H9 (cell line): ENCODE results near the gene PGF. TPM values are rescaled to one million over a fixed set of nuclear protein-coding genes. Genes with fewer than 3 reads are reported as not detected.

Experiments used
- DNase-seq: peaks from one replicate; pipeline ENCODE4 v3.0.0-alpha.2; 2017
- H2AFZ ChIP-seq: one replicate; pipeline ENCODE4 v1.6.1; 2013; ENCODE audit warnings: mild to moderate bottlenecking, low read length, control low read depth, moderate library complexity
- H2AK5ac ChIP-seq: 2 replicates; pipeline ENCODE4 v1.6.1; 2013; ENCODE audit warnings: low read length, control low read depth, mixed read lengths; ENCODE audit not compliant: insufficient read length
- H2BK120ac ChIP-seq: one replicate; pipeline ENCODE4 v1.6.1; 2013; ENCODE audit warnings: low read depth, mild to moderate bottlenecking, low read length, control low read depth, inconsistent platforms; ENCODE audit not compliant: poor library complexity, severe bottlenecking
- H2BK12ac ChIP-seq: 2 replicates; pipeline ENCODE4 v1.6.1; 2013; ENCODE audit warnings: low read length, control low read depth, mixed read lengths, low read depth; ENCODE audit not compliant: insufficient read length
- H2BK15ac ChIP-seq: 2 replicates; pipeline ENCODE4 v1.6.1; 2013; ENCODE audit warnings: low read depth, low read length, control low read depth
- H2BK20ac ChIP-seq: one replicate; pipeline ENCODE4 v1.6.1; 2013; ENCODE audit warnings: low read depth, mild to moderate bottlenecking, low read length, control low read depth, inconsistent platforms; ENCODE audit not compliant: poor library complexity, severe bottlenecking
- H2BK5ac ChIP-seq: 2 replicates; pipeline ENCODE4 v1.6.1; 2013; ENCODE audit warnings: low read length, control low read depth, mixed read lengths; ENCODE audit not compliant: insufficient read length
- H3K14ac ChIP-seq: 2 replicates; pipeline ENCODE4 v1.6.1; 2013; ENCODE audit warnings: low read length, control low read depth; ENCODE audit not compliant: insufficient read depth
- H3K18ac ChIP-seq: 2 replicates; pipeline ENCODE4 v1.6.1; 2013; ENCODE audit warnings: low read depth, mild to moderate bottlenecking, mixed read lengths, low read length, control low read depth; ENCODE audit not compliant: insufficient read length
- H3K23ac ChIP-seq: 2 replicates; pipeline ENCODE4 v1.6.1; 2013; ENCODE audit warnings: low read length, control low read depth, mixed read lengths, low read depth; ENCODE audit not compliant: insufficient read length
- H3K23me2 ChIP-seq: 2 replicates; pipeline ENCODE4 v1.6.1; 2013; ENCODE audit warnings: low read depth, mild to moderate bottlenecking, mixed read lengths, low read length, control low read depth; ENCODE audit not compliant: insufficient read length, poor library complexity, severe bottlenecking
- H3K27ac ChIP-seq: 2 replicates; pipeline ENCODE4 v1.5.1; 2013; ENCODE audit warnings: low read length, control low read depth, mixed read lengths, low read depth; ENCODE audit not compliant: insufficient read length
- H3K27me3 ChIP-seq: 2 replicates; pipeline ENCODE4 v1.6.1; 2013; ENCODE audit warnings: low read length, control low read depth, inconsistent platforms; ENCODE audit not compliant: insufficient read depth
- H3K4ac ChIP-seq: 2 replicates; pipeline ENCODE4 v1.6.1; 2013; ENCODE audit warnings: low read depth, mild to moderate bottlenecking, control low read depth, inconsistent platforms, low read length, moderate library complexity
- H3K4me1 ChIP-seq: 2 replicates; pipeline ENCODE4 v1.6.1; 2013; ENCODE audit warnings: low read length, control low read depth, inconsistent platforms; ENCODE audit not compliant: insufficient read depth
- H3K4me2 ChIP-seq: 2 replicates; pipeline ENCODE4 v1.6.1; 2013; ENCODE audit warnings: low read length, control low read depth, mixed read lengths; ENCODE audit not compliant: insufficient read length, insufficient read depth
- H3K56ac ChIP-seq: 2 replicates; pipeline ENCODE4 v1.6.1; 2013; ENCODE audit warnings: low read depth, mild to moderate bottlenecking, mixed read lengths, low read length, control low read depth; ENCODE audit not compliant: insufficient read length
- H3K79me1 ChIP-seq: 2 replicates; pipeline ENCODE4 v1.6.1; 2013; ENCODE audit warnings: low read depth, mild to moderate bottlenecking, moderate library complexity, low read length, control low read depth, inconsistent platforms; ENCODE audit not compliant: insufficient read depth, poor library complexity, severe bottlenecking
- H3K79me2 ChIP-seq: 2 replicates; pipeline ENCODE4 v1.6.1; 2013; ENCODE audit warnings: low read length, control low read depth, inconsistent platforms; ENCODE audit not compliant: insufficient read depth
- H3K9ac ChIP-seq: 2 replicates; pipeline ENCODE4 v1.6.1; 2013; ENCODE audit warnings: low read length, control low read depth, mixed read lengths; ENCODE audit not compliant: insufficient read length; ENCODE audit errors: extremely low read depth
- H3K9me3 ChIP-seq: one replicate; pipeline ENCODE4 v1.6.1; 2013; ENCODE audit warnings: low read depth, low read length, inconsistent platforms; ENCODE audit not compliant: control insufficient read depth
- H3T11ph ChIP-seq: one replicate; pipeline ENCODE4 v1.6.1; 2013; ENCODE audit warnings: mild to moderate bottlenecking, low read length, control low read depth, inconsistent platforms
- H4K20me1 ChIP-seq: one replicate; pipeline ENCODE4 v1.6.1; 2013; ENCODE audit not compliant: control insufficient read depth, insufficient read length, insufficient read depth
- H4K5ac ChIP-seq: 2 replicates; pipeline ENCODE4 v1.6.1; 2013; ENCODE audit warnings: low read depth, mild to moderate bottlenecking, mixed read lengths, low read length, control low read depth; ENCODE audit not compliant: insufficient read length
- H4K8ac ChIP-seq: replicated peaks from 2 replicates; pipeline ENCODE4 v1.6.1; 2013; ENCODE audit warnings: low read length, control low read depth, mixed read lengths, low read depth; ENCODE audit not compliant: insufficient read length
- H4K91ac ChIP-seq: 2 replicates; pipeline ENCODE4 v1.6.1; 2013; ENCODE audit warnings: low read depth, mild to moderate bottlenecking, moderate library complexity, mixed read lengths, low read length, control low read depth; ENCODE audit not compliant: insufficient read length
- H3K27ac Mint-ChIP-seq, 3 experiments: 2 replicates in 2 of 3; 3 replicates in 1 of 3; pipeline ENCODE4 v1.8.0; 2020 to 2021; ENCODE audit warnings: mixed read lengths in 3 of 3, mild to moderate bottlenecking in 1 of 3, moderate library complexity in 1 of 3
- H3K27me3 Mint-ChIP-seq: 2 replicates; pipeline ENCODE4 v1.8.0; 2021; ENCODE audit warnings: low read depth, mild to moderate bottlenecking, moderate library complexity, mixed read lengths
- H3K36me3 Mint-ChIP-seq, 3 experiments: 2 replicates in 2 of 3; 3 replicates in 1 of 3; pipeline ENCODE4 v1.8.0; 2020 to 2021; ENCODE audit warnings: low read depth in 3 of 3, mixed read lengths in 3 of 3; ENCODE audit not compliant: insufficient read depth in 1 of 3
- H3K4me1 Mint-ChIP-seq, 2 experiments: 2 replicates each; pipeline ENCODE4 v1.8.0; 2020; ENCODE audit warnings: mixed read lengths in 2 of 2
- H3K4me3 Mint-ChIP-seq, 2 experiments: 2 replicates in 1 of 2; 3 replicates in 1 of 2; pipeline ENCODE4 v1.8.0; 2020 to 2021; ENCODE audit warnings: mild to moderate bottlenecking in 2 of 2, mixed read lengths in 2 of 2, moderate library complexity in 1 of 2
- H3K9me3 Mint-ChIP-seq, 2 experiments: 2 replicates in 1 of 2; 3 replicates in 1 of 2; pipeline ENCODE4 v1.8.0; 2020; ENCODE audit warnings: mild to moderate bottlenecking in 2 of 2, mixed read lengths in 2 of 2, moderate library complexity in 1 of 2
- WGBS: extraction: QIAGEN DNeasy Blood & Tissue Kit; methylation state at CpG from one replicate; pipeline ENCODE4 v1.1.7; 2013; ENCODE audit warnings: missing lambda C conversion rate, low lambda C conversion rate, mixed read lengths; ENCODE audit not compliant: insufficient read length; ENCODE audit errors: extremely low coverage; 5-methylcytosine and 5-hydroxymethylcytosine counted together
- total RNA-seq: library from RNA; stranded (reverse); gene quantifications from 2 replicates; pipeline ENCODE4 v1.2.1, GENCODE V29; 2021
- TF ChIP-seq, protein P1 (sequence below): fragments of 200-600 bp; sonication (generic); conservative IDR thresholded peaks from 3 replicates; pipeline ENCODE4 v1.8.0; 2021; ENCODE audit warnings: antibody characterized with exemption, mild to moderate bottlenecking

Gene PGF
- total RNA-seq, 1 experiment from 2014 or later: 2.3 TPM

DNA sequence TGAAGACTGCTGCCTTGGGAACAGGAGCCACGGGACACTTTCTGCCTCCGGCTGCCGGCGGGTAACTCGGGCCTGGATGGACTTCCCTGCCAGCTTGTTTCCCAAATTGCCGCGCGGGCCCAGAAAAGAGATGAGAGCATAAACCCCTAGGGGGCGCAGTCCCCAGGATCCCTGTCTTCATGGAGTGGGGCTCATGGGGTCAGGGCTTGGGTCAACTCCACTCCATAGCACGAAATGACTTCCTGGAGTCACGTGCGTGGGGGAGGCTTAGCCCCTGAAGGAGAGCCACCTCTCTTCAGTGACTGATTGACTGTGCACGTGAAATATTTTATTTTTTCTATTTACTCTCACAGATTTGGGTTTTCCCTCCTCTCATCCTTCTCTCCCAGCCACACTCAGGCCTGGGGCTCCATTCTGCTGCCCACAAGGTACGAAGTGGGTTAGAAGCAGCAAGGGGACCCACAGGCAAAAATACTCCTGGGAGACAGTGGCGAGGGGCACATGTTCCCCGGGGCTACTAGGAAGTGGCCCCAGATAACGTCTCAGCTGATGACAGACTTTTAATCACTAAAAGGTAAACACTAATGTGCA is 10.0 kb downstream of the PGF start:
- H3K27me3 ChIP-seq: no peaks in the 10 kb centered on the region
- no peak overlapping the region for H3K27ac Mint-ChIP-seq
- H3K27me3 Mint-ChIP-seq: no peaks in the 10 kb centered on the region
- H3K79me1 ChIP-seq: no peaks in the 10 kb centered on the region
- H3K4me1 Mint-ChIP-seq: peaks cover 5 to 14% of the 10 kb centered on the region in 2 experiments
- no CpG with 5 or more reads among the region's 17 CpGs for WGBS
- H3K14ac ChIP-seq: no peak overlapping the region
- H4K8ac ChIP-seq: no peak overlapping the region
- H3K79me2 ChIP-seq: no peaks in the 10 kb centered on the region
- H3K4me1 ChIP-seq: no peaks in the 10 kb centered on the region
- no peak overlapping the region for H3K27ac ChIP-seq
- no peak overlapping the region for H2BK120ac ChIP-seq
- no peak overlapping the region for H3K18ac ChIP-seq
- DNase-seq: peak; percentile 82
- no peak overlapping the region for H2AFZ ChIP-seq
- no peak overlapping the region for H3K23ac ChIP-seq
- no peaks in the 10 kb centered on the region for H3K36me3 Mint-ChIP-seq
- no peak overlapping the region for H2BK5ac ChIP-seq
- H2BK15ac ChIP-seq: no peak overlapping the region
- no peak overlapping the region for H3K4ac ChIP-seq
- H2AK5ac ChIP-seq: no peak overlapping the region
- no peak overlapping the region for H4K5ac ChIP-seq
- no peak overlapping the region for H3T11ph ChIP-seq
- peaks cover 5% of the 10 kb centered on the region for H4K20me1 ChIP-seq
- H3K4me3 Mint-ChIP-seq: no peak overlapping the region
- no peak overlapping the region for H2BK12ac ChIP-seq
- H3K4me2 ChIP-seq: no peak overlapping the region
- H3K9me3 Mint-ChIP-seq: no peaks in the 10 kb centered on the region
- no peak overlapping the region for H3K56ac ChIP-seq
- no peak overlapping the region for H4K91ac ChIP-seq
- no peaks in the 10 kb centered on the region for H3K9me3 ChIP-seq
- TF ChIP-seq, protein P1, sequence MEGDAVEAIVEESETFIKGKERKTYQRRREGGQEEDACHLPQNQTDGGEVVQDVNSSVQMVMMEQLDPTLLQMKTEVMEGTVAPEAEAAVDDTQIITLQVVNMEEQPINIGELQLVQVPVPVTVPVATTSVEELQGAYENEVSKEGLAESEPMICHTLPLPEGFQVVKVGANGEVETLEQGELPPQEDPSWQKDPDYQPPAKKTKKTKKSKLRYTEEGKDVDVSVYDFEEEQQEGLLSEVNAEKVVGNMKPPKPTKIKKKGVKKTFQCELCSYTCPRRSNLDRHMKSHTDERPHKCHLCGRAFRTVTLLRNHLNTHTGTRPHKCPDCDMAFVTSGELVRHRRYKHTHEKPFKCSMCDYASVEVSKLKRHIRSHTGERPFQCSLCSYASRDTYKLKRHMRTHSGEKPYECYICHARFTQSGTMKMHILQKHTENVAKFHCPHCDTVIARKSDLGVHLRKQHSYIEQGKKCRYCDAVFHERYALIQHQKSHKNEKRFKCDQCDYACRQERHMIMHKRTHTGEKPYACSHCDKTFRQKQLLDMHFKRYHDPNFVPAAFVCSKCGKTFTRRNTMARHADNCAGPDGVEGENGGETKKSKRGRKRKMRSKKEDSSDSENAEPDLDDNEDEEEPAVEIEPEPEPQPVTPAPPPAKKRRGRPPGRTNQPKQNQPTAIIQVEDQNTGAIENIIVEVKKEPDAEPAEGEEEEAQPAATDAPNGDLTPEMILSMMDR: peak; percentile 81
- no peaks in the 10 kb centered on the region for H3K23me2 ChIP-seq
- no peak overlapping the region for H3K9ac ChIP-seq
- H2BK20ac ChIP-seq: no peak overlapping the region
